Transverse colon (tissue), 3 donors: ENCODE results near the gene OBSCN.

ENCODE experiments used
- POLR2A ChIP-seq: fragments of 450-650 bp; IDR thresholded peaks from one replicate; pipeline ENCODE4 v1.6.1; 2016; ENCODE audit warnings: antibody characterized with exemption, mild to moderate bottlenecking, moderate library complexity
- TF ChIP-seq, protein P1 (sequence below), 5 experiments: fragments of 200-600 bp in 3 of 5; fragments of 450-650 bp in 2 of 5; sonication (generic) in 3 of 5; IDR thresholded peaks; 1 replicate in 2 of 5; 2 replicates in 3 of 5; pipeline ENCODE4 v1.5.1; 2016 to 2017; ENCODE audit warnings: antibody characterized with exemption in 5 of 5, inconsistent platforms in 3 of 5, mild to moderate bottlenecking in 2 of 5, moderate library complexity in 1 of 5

DNA sequence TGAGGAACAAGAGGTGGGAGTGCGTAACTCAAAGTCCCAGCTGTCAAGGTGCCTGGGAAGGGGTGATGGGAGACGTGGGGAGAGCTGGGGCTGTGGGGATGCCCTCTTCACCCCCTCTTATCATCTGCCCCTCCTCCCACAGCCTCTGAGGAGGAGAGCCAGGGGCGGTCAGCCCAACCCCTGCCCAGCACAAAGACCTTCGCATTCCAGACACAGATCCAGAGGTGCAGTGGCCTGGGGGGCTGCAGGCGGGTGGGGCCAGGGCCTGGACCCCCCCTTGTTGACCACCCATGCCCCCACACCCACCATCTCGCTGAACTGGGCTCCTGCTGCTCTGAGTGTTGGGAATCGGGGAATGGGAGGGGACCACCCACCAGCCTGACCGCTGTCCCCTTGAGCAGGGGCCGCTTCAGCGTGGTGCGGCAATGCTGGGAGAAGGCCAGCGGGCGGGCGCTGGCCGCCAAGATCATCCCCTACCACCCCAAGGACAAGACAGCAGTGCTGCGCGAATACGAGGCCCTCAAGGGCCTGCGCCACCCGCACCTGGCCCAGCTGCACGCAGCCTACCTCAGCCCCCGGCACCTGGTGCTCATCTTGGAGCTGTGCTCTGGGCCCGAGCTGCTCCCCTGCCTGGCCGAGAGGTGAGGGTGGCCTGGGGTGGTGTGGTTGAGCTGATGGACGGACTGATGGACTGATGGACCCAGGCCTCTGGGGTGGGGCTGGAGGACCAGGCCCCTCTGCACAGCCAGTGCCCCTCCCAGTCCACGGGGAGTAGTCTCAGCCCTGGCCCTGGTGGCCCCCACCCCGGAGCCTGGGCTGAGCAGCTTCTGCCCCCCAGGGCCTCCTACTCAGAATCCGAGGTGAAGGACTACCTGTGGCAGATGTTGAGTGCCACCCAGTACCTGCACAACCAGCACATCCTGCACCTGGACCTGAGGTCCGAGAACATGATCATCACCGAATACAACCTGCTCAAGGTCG lies 169.1 kb downstream of the OBSCN start:
- TF ChIP-seq, protein P1, sequence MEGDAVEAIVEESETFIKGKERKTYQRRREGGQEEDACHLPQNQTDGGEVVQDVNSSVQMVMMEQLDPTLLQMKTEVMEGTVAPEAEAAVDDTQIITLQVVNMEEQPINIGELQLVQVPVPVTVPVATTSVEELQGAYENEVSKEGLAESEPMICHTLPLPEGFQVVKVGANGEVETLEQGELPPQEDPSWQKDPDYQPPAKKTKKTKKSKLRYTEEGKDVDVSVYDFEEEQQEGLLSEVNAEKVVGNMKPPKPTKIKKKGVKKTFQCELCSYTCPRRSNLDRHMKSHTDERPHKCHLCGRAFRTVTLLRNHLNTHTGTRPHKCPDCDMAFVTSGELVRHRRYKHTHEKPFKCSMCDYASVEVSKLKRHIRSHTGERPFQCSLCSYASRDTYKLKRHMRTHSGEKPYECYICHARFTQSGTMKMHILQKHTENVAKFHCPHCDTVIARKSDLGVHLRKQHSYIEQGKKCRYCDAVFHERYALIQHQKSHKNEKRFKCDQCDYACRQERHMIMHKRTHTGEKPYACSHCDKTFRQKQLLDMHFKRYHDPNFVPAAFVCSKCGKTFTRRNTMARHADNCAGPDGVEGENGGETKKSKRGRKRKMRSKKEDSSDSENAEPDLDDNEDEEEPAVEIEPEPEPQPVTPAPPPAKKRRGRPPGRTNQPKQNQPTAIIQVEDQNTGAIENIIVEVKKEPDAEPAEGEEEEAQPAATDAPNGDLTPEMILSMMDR (IDR thresholded peaks at IDR 0.05), result no peak
- TF ChIP-seq POLR2A, result no peak
